HG03064 (cell line): ENCODE measurements around the gene BPIFB3.
"Not testable (repeated sequence)": the region's sequence is repeated elsewhere in the genome, so short reads cannot be mapped to it uniquely, and the experiment has no call there.

Source experiments
- ATAC-seq: cut with Tn5 transposase; IDR thresholded peaks from one replicate; pipeline ENCODE4 v1.9.1; 2021; ENCODE audit warnings: low read depth; ENCODE audit not compliant: unreplicated experiment

BPIFB3 gene

GRCh38 chr20:33027769-33028751, 25.6 kb upstream of the BPIFB3 start:
- ATAC-seq: no peak

DNA sequence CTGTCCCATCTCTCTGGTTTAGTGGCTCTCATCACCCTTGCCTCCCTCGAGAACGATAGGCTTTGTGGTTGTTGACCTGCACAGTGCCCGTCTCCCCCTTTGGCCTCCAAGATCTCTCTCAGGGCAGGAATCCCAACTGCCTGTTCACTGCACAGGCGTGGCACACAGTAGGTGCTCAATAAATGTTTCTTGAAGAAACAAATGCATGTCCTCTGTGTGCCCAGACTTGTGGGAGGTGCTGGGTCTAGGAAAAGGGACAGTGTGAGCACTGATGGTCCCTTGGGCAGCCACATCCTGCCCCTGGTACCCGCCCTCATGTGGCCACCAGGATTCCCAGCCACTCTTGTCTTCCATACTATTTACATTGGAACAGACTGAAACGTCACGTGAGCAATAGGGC, 24.8 kb upstream of the BPIFB3 start:
- no peak for ATAC-seq

DNA sequence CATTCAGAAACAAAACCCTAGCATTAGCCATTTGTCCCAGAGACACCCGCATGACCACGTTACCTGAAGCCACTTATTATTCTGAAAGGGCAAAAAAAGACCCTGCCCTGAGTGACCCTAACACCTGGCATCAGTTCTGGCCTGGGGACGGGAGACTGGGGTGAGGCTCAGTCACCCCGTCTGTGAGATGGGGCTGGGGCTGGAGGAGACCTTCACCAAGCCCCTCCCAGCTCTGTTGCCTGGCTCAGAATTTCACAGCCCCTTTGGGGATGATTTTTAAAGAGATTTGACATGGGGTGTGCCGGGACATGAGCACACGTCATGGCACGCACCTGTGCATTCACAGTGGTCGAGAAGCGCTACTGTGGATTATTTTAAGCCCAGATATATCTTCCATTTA, 23.6 kb upstream of the BPIFB3 start:
- no peak for ATAC-seq

DNA sequence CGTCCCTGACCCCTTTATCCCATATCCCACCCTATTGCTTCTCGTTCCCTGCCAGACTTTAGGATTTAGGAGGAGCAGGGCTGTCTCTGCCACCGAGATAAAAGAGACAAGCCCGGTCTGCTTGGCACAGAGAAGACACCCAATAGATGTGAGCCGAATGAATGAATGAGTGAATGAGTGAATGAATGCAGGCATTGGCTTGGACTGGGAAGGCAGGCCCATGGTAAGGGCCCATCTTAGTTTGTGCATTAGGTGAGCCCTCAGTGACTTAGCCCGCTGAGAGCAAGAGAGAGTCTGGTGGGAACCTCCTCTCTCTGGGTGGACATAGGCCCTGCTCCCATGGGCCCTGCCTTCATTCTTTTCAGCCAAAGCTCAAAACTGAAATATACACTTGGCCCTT, 23.1 kb upstream of the BPIFB3 start:
- no peak for ATAC-seq

DNA sequence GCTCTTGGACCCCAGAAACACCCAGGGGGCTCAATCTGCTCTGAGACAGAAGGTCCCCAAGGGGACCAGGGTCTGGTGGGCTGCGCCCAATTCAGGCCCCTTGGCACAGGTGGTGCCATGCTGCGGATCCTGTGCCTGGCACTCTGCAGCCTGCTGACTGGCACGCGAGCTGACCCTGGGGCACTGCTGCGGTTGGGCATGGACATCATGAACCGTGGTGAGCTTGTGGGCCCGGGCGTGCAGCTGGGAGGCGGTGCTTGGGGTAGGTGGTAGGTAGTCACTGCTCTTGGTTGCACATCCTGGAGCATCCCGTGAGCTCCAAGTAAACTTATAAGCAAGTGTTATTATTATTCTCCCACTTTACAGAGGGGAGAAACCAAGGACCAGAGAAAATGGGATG, 22.2 kb upstream of the BPIFB3 start, which contains the start of gene BPIFB6:
BPIFB6 (plus strand) TSS at position 118 of the 400 bp plus-strand sequence; CDS start at position 118, 0 bp downstream.
- ATAC-seq: no peak

DNA sequence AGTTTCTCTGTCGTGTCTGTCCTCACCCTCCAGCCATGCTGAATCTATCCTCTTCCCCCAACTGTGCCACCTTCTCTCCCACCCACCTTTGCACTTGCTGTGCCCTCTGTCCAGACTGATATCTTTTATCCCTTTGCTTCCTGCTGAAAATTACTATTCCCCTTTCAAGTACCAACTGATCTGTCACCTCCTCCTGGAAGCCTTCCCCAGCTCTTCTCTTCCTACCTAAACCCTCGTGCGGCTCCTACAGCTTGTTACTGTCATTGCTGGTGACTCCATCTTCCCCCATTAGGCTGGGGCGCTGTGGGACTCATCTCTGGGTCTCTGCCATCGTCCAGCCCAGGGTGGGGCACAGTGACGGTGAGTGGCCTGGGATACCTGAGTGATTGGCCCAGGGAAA, 21.1 kb upstream of the BPIFB3 start:
- no peak for ATAC-seq

GRCh38 chr20:33033381-33033780, 20.3 kb upstream of the BPIFB3 start:
- no peak for ATAC-seq

- ATAC-seq: no peak
Measured at GRCh38 chr20:33034115-33034514, 19.6 kb upstream of the BPIFB3 start.

DNA sequence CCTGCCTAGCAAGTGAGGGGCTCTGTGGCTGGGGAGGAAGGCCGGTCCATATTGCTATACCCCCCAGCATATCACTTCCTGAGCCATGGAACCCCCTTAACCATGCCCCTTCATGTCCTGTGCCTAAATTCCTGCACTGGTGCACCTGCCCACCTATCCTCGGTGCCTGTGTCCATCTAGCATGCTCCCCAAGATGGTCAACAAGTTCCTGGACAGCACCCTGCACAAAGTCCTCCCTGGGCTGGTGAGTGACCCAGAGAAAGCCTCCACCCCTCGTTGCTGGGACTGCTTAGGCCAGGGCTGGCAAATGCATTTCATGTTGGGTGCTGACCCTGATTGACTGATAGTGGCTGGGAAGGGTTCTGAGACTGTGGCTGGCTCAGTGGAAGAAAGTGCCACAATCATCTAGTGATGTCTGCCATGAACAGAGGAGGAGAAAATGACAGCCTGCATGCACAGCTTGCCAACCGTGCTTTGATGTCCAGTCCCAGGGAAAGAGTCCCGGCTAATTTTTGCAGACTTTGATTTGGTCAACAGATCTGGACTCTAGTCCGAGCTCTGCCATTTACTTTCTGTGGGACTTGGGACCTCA, 18.7 kb upstream of the BPIFB3 start:
- no peak for ATAC-seq

- no peak for ATAC-seq
Measured at GRCh38 chr20:33037456-33037855, 16.2 kb upstream of the BPIFB3 start.

DNA sequence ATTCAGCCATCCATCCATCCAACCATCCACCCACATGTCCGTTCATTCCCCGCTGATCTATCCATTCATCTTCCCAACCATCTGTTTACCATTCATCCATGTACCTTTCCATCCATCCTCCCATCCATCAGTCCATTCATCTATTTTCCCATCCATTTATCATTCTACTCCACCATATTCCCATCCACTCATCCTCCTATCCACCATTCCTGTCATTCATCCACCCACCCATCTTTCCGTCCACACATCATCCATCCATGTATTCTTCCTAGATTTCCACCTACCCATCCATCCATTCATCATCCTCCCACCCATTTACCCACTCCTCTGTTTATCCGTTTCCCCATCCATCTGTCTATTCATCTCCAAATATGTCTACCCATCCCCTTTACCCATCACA, 15.5 kb upstream of the BPIFB3 start:
- ATAC-seq: no peak

- ATAC-seq: no peak
Measured at GRCh38 chr20:33042430-33042829, 11.3 kb upstream of the BPIFB3 start.

DNA sequence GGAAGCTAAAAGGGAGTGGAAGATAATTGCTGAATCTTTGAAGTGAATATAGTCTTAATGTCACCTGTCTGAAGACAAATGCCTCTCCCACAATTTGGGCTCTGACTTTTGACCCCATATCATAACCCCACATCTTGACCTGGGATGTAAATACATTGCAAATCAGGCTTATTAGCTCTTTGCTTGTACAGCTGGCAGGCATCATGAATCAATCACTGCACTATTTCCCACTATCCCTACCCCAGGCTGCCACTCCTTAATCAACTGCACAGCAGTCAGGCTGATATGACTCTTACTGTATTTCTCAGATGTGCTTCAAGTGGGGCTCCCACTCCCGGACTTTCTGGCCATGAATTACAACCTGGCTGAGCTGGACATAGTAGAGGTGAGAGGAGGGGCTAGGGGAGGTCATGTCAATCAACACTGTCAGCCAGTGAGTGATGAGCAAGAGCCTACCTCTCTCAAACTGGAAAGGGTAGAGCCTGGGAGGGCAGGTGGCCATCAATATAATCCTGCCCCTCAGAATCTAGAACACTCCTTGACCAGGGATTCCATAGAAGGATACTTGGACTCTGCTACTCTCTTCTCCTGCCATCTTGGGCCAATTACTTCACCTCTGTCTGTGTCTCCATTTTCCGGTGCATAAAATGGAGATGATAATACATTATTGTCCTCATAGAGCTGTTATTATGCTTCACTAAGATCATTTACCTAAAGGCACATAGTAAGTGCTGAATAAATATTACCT, 10.5 kb upstream of the BPIFB3 start:
- ATAC-seq: no peak

DNA sequence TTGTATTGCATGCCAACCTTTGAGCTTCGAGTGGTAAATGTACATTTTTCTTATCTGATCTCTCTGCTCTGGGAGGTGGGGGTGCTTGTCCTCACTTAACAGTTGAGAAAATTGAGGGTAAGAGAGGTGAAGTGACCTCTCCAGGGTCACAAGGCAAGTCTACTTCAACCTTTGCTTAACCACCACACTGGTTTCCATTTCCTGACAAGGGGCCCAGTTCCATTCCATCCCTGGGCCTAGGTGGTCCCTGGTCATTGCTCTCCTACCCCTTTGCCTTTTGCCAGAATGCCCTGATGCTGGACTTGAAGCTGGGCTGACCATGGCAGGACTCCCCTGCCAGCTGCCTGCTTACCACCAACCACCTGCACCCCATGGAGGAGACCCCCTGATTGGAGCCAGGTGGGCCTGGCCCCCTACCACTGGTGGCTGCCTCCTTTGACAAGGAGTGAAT, 9.9 kb upstream of the BPIFB3 start:
- ATAC-seq: no peak

DNA sequence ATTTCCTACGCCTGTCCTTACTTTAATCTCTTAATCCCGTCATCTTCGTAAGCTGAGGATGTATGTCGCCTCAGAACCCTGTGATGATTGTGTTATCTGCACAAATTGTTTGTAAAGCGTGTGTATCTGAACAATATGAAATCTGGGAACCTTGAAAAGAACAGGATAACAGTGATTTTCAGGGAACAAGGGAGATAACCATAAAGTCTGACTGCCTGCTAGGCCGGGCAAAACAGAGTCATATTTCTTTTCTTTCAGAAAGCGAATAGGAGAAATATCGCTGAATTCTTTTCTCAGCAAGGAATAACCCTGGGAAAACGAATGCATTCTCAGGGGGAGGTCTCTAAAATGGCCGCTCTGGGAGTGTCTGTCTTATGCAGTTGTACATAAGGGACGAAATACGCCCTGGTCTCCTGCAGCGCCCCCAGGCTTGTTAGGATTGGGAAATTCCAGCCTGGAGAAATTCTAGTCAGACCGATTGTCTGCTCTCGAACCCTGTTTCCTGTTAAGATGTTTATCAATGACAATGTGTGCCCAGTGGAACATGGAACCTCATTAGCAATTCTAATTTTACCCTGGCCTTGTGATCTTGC, 8.5 kb upstream of the BPIFB3 start:
- not testable (repeated sequence) for ATAC-seq

- ATAC-seq: no peak
Measured at GRCh38 chr20:33046412-33046811, 7.3 kb upstream of the BPIFB3 start.

GRCh38 chr20:33051333-33051732, 2.4 kb upstream of the BPIFB3 start:
- ATAC-seq: no peak

DNA sequence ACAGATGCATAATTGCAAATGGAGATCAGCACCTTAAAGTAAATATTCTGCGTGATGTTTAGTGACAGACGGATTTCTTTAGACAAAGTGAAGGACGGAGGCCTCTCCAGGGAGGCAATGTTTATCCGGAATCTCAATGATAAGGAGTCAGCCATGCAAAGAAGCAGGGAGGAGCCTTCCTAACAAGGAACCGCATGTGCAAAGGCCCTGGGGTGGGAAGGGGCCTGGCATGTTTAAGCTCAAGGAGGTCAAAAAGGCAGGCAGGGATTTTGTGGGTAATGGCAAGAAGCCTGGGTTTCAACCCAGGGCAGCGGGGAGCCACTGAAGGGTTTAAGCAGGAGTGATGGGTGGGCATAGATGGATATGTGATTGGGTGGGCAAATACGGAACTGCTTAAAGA, 678 bp downstream of the BPIFB3 start:
- ATAC-seq: no peak

GRCh38 chr20:33054791-33055190, 1.1 kb downstream of the BPIFB3 start:
- ATAC-seq: no peak

DNA sequence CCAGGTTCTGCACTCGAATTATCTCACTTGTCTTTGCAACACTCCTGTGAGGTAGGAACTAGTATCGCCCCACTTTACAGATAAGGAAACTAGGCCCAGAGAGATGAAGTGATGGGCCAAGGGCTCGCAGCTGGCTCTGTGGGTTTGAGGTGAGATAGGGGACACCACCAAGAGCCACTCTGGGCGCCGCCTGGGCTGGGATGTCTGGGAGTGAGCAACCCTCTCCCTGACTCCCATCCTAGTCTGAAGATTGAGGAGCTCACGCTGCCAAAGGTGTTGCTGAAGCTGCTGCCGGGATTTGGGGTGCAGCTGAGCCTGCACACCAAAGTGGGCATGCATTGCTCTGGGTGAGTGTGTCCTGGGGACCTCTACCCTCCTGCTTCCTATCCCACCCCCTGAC, 5.4 kb downstream of the BPIFB3 start:
- ATAC-seq: no peak
